C4-2B (cell line): ENCODE measurements around the gene ZFYVE28.

Experiments used
- CTCF ChIP-seq: fragments of 450-650 bp; conservative IDR thresholded peaks from 2 replicates; pipeline ENCODE4 v1.5.1; 2017; ENCODE audit warnings: mild to moderate bottlenecking
- ZFX ChIP-seq: fragments of 450-650 bp; IDR thresholded peaks from 2 replicates; pipeline ENCODE4 v1.6.1; 2017

- TF ChIP-seq CTCF: no peak
- TF ChIP-seq ZFX: no peak
Observed at GRCh38 chr4:2287594-2287915, 130.9 kb downstream of the ZFYVE28 start.
